ENCODE data around the gene SUSD5.
A peak's percentile ranks its signal among the peaks of the same experiment; 100 is the strongest.

The SUSD5 gene

DNA sequence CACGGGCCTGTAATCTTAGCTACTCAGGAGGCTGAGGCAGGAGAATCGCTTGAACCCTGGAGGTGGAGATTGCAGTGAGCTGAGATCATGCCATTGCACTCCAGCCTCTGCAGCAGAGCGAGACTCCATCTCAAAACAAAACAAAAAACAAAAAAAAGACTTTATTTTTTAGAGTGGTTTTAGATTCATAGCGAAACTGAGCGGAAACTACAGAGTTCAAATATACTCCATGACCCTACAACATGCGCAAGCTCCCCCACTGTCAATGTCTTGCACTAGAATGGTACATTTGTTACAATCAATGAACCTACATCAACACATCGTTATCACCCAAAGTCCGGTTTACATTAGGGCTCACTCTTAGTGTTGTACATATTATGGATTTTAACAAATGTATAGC lies 107.0 kb downstream of the SUSD5 start:
- no peak for DNase-seq

DNA sequence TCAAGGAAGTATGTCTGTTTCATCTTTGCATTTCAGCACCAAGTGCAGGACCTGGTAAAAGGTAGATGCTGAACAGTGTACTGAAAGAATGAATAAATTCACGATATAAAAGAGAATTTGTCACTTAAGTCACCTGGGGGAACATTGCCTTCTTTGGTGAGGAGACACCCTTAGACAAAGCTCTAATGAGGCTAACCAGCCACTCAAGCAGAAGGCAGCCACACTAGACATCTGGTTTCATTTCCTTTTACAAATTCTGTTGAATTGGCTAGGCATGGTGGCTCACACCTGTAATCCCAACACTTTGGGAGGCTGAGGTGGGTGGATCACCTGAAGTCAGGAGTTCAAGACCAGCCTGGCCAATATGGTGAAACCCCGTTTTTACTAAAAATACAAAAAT lies 111.8 kb downstream of the SUSD5 start:
- peak; percentile 41 for DNase-seq

DNA sequence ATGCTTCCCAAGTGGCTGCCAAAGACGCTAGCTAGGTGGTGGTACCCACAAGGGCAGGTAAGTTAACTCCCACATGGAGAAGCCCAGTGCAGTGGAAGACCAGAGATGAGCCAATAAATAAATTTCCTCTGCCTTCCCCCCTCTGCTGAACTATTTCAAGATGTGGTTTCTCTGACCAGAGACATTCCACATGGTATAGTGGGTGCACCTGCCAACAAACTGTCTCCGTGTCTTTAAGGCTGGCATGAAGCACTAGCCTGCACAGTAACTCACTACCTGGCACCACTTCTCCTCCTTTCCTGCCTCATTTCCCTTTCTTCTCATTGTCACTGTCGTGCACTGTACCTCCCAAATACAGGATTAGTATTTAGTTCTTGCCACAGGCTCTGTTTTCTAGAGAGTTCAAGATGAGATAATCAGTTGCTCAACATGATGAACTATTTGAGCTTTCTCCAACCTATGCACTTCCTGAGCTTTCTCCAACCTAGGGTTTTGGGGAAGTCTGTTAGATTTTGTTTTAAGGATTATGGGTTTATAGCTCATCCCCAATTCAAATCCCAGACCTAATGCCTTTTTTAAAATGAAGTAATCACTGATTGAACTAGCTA lies 113.2 kb downstream of the SUSD5 start:
- peak; percentile 58 for DNase-seq

DNA sequence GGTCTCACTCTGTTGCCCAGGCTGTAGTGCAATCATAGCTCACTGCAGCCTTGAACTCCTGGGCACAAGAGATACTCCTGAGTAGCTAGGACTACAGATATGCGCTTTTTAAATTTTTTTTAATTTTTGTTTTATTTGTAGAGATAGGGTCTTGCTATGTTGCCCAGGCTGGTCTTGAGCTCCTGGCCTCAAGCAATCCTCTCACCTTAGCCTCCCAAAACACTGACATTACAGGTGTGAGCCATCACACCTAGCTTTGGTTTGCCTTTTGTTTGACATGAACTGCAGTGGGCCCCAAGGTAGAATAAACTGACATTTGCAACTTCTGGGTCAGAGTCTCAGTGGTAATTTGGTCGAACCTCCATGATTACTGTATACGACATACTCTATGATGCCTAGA lies 113.8 kb downstream of the SUSD5 start:
- no peak for DNase-seq

DNA sequence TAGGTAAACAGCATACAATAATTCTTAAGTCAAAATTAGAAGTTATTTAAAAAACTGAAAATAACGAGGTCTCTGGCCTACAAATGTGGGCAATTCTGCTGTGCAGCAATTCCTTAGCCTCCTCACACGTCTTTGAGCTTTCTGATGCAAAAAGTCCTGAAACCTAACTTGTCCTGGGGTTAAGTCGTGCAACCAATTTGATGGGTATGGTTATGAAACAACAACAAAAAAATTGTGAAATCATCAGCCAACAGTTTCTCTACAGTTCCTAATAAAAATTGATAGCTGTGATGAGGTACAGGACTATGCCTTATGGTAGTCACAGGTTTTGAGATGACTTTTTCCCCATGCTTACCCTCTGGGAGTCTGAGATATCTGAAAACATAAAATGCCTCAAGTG lies 115.1 kb downstream of the SUSD5 start:
- peak; percentile 38 for DNase-seq

DNA sequence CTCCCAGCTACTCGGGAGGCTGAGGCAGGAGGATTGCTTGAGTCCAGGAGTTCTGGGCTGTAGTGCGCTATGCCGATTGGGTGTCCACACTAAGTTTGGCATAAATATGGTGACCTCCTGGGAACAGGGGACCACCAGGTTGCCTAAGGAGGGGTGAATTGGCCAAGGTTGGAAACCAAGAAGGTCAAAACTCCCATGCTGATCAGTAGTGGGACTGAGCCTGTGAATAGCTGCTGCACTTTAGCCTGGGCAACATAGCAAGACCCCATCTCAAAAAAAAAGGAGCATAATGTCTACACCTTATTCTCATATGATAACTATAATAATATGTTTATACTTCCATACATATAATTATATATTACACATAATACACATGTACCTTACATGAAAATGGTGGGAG lies 115.6 kb downstream of the SUSD5 start:
- no peak for DNase-seq

DNA sequence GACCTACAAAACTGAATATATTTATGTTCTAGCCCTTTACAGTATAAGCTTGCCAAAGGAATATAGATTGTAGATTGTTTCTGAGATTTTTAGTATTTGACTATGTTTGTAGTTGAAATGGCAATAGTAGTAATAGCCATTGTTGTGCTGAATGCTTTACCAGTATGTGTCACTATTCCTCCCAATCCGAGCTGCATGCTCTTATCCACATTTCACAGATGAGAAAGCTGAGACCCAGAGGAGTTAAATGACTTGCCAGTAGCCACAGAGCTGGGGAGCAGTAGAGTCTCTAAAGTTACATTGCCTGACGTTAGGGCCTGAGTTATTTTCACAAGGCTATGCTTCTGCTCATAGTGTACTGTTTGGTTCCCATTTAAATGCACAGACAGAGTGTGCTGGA lies 118.4 kb downstream of the SUSD5 start:
- no peak for DNase-seq

Measured in MV-4-11 (cell line).